ENCODE data around the gene TMEM47.

DNA sequence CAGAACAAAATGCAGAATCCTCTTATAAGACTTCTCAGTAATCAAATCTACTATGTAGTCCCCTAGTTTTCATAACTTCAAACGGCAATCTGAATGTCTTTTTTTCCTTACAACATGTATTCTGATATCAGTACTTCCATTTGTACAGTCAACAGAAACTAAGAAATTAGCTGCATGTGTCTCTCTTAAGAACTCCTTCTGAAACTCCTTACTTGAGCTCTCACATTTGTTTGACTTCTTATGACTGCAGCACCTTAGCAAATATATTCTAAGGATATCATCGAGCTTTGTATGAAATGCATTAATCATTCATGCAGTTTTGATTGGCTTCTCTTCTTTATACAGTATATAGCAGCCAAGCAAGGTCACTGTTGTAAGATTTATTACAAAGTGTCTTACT lies 77.0 kb downstream of the TMEM47 start:
- TF ChIP-seq, protein P1, sequence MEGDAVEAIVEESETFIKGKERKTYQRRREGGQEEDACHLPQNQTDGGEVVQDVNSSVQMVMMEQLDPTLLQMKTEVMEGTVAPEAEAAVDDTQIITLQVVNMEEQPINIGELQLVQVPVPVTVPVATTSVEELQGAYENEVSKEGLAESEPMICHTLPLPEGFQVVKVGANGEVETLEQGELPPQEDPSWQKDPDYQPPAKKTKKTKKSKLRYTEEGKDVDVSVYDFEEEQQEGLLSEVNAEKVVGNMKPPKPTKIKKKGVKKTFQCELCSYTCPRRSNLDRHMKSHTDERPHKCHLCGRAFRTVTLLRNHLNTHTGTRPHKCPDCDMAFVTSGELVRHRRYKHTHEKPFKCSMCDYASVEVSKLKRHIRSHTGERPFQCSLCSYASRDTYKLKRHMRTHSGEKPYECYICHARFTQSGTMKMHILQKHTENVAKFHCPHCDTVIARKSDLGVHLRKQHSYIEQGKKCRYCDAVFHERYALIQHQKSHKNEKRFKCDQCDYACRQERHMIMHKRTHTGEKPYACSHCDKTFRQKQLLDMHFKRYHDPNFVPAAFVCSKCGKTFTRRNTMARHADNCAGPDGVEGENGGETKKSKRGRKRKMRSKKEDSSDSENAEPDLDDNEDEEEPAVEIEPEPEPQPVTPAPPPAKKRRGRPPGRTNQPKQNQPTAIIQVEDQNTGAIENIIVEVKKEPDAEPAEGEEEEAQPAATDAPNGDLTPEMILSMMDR (IDR thresholded peaks at IDR 0.05) = no peak
- TF ChIP-seq, protein P2, sequence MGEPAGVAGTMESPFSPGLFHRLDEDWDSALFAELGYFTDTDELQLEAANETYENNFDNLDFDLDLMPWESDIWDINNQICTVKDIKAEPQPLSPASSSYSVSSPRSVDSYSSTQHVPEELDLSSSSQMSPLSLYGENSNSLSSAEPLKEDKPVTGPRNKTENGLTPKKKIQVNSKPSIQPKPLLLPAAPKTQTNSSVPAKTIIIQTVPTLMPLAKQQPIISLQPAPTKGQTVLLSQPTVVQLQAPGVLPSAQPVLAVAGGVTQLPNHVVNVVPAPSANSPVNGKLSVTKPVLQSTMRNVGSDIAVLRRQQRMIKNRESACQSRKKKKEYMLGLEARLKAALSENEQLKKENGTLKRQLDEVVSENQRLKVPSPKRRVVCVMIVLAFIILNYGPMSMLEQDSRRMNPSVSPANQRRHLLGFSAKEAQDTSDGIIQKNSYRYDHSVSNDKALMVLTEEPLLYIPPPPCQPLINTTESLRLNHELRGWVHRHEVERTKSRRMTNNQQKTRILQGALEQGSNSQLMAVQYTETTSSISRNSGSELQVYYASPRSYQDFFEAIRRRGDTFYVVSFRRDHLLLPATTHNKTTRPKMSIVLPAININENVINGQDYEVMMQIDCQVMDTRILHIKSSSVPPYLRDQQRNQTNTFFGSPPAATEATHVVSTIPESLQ (CRISPR knock-in tag; IDR thresholded peaks at IDR 0.05) = no peak
- TF ChIP-seq ETV6 (CRISPR knock-in tag; IDR thresholded peaks at IDR 0.05) = no peak
- no peak for TF ChIP-seq RELA (CRISPR knock-in tag; IDR thresholded peaks at IDR 0.05; ENCODE audit: borderline replicate concordance)
- TF ChIP-seq CREB1 (CRISPR knock-in tag; IDR thresholded peaks at IDR 0.05) = no peak
- TF ChIP-seq, protein P3, sequence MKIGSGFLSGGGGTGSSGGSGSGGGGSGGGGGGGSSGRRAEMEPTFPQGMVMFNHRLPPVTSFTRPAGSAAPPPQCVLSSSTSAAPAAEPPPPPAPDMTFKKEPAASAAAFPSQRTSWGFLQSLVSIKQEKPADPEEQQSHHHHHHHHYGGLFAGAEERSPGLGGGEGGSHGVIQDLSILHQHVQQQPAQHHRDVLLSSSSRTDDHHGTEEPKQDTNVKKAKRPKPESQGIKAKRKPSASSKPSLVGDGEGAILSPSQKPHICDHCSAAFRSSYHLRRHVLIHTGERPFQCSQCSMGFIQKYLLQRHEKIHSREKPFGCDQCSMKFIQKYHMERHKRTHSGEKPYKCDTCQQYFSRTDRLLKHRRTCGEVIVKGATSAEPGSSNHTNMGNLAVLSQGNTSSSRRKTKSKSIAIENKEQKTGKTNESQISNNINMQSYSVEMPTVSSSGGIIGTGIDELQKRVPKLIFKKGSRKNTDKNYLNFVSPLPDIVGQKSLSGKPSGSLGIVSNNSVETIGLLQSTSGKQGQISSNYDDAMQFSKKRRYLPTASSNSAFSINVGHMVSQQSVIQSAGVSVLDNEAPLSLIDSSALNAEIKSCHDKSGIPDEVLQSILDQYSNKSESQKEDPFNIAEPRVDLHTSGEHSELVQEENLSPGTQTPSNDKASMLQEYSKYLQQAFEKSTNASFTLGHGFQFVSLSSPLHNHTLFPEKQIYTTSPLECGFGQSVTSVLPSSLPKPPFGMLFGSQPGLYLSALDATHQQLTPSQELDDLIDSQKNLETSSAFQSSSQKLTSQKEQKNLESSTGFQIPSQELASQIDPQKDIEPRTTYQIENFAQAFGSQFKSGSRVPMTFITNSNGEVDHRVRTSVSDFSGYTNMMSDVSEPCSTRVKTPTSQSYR (CRISPR knock-in tag; IDR thresholded peaks at IDR 0.05) = no peak

Measured in WTC11 (cell line).